Stimulated activated CD8-positive, alpha-beta memory T cell treated with anti-CD3 and anti-CD28 coated beads, Interleukin-15, amount 100 ng/mL, for 4 hours (primary cell): ENCODE measurements around the gene WWOX.

ENCODE experiments used
- DNase-seq, 2 donors: peaks; one replicate each; pipeline ENCODE4 v3.0.0-alpha.2; 2020; ENCODE audit warnings: low read depth in 2 of 2

The WWOX gene

GRCh38 chr16:78352184-78352583, 252.7 kb downstream of the WWOX start:
- DNase-seq: no peak

DNA sequence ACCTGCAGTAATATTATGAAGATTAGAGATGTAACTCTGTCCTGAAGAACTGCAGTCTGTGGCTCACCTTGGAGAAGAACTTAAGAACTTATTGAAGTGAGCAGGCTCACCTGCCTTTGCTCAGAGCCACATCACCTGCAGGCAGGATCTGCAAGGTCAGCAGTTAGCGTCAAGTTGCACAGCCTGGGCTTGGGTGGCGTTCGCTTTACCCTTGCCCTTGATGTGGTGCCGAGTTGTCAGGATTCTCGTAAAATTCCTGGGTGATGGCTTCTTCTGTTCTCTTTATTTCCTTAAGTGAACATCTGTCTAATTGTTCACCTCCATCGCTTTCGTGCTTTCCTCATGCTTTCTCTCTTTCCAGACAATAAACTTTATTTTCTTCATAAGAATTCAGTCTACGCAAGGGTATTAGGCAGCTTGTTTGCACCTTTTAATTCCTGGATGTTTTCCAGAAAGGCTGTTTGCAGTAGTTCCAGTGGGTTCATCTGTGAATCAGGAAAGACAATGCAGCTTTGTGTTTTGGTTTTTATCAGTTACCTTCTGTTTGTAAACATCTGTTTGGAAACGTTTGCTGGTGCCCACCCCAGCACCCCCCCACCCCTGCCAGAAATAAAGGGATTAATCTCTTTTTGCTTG, 254.3 kb downstream of the WWOX start:
- no peak for DNase-seq

DNA sequence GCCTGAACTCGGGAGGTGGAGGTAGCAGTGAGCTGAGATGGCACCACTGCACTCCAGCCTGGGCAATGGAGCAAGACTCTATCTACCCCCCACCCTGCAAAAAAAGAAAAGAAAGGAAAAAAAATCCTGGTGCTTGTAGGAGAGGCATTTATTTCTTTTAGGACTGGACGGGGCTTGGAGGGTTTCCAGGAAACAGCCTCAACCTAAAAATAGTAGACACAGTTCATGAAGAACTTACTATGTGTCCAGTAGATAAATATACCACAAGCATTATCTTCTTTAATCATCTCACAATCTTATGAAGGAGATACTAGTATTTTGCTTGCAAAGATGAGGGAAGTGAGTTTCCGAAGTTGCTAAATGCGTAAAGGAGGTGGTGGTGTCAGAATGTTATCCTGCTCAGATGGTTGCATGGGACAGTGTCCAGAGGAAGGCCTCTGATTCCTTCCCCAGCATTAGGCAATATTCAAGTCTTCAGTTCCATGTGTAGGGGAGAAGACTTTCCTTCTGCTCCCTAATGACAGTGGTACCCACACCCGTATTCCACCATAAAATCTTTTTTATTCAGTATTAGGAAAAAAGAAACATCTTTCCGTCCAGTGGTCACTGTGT, 263.2 kb downstream of the WWOX start:
- DNase-seq: no peak

DNA sequence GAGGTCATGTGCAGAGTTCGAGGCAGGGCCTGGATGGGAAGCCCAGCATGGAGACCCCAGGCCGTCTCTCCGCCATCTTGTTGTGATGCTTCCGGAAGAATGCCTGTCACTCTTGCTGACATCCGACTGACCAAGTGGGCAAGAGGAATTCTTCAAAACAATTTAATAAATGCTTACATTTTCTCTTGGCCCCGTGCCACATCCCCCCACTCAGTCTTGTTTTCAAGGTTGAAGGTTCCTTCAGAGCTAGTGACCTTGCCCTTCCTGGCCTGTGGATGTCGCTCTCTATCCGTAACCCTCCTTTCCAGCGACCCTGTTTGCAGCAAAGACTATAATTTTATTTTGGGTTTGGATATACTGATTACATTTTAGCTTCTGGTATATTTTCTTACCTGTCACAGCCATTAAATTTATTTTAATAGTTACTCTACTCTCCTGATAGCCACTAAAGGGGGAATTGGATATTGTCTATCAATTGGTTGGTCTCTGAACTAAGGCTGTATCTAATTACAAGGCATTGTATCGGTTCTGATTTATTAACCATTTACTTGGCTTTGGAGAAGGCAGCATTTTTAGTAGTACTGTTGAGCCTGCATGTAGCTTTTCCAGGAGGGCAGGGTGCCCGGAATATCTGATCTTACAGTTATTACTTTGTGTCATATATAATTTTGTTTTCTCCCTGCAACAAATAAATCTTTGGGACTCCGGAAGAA, 264.5 kb downstream of the WWOX start:
- no peak for DNase-seq

GRCh38 chr16:78364556-78364880, 265.1 kb downstream of the WWOX start:
- no peak for DNase-seq

- no peak for DNase-seq
Measured at GRCh38 chr16:78365366-78365765, 265.9 kb downstream of the WWOX start.

GRCh38 chr16:78368121-78369102, 269.0 kb downstream of the WWOX start:
- no peak for DNase-seq

DNA sequence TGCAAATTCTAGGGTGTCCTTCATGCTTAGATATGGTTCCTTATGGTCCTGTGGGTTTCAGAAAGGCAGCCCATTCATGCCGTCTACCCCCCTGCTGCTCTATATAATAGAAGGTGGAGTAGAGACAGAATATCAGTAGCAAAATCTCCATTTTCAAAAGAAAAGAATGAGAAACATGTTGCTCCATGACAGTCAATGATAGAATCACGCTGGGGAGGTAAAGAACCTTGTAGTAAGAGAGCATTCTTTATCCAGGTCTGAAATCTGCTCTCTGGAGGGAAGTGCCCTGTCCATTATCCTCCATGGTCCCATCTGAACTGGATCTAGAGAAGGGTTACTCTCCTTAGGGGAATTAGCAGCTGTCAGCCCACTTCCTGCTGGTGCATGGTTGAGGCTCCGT, 272.8 kb downstream of the WWOX start:
- DNase-seq: no peak

- DNase-seq: no peak
Measured at GRCh38 chr16:78375055-78375679, 275.7 kb downstream of the WWOX start.

DNA sequence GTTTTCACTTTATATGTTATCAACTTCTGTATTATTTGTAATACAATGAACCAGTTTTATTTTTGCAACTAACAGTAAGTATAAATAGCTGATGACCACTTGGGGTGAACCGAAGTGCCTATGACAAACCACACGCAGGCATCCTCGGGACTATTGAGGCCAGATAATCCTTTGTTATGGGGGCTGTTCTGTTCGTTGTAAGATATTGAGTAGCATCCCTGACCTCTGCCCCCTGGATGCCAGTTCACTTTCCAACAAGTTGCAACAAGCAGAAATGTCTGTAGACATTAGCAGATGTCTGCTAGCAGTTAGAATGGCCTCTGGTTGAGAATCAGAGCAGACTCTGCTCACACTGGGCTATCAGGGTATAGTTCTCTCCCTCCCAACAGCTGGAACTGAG, 277.0 kb downstream of the WWOX start:
- no peak for DNase-seq

DNA sequence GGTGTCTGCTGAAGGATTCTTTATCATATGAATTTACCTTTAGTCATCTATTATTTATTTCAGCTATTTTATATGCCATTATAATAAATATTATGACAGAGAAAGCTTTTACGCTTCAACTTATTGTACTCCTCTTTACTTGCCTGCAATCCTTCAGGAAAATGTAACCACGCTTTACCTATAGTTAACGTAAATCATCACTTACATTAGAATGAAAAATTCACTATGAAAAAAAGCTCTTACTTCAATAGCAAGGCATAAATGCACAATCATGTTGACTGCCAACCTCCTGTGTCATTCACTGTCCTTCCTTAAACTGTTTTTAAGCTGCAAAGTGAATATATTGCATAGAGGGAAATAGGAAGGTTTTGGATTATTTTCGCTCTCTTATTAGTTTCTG, 277.9 kb downstream of the WWOX start:
- no peak for DNase-seq

DNA sequence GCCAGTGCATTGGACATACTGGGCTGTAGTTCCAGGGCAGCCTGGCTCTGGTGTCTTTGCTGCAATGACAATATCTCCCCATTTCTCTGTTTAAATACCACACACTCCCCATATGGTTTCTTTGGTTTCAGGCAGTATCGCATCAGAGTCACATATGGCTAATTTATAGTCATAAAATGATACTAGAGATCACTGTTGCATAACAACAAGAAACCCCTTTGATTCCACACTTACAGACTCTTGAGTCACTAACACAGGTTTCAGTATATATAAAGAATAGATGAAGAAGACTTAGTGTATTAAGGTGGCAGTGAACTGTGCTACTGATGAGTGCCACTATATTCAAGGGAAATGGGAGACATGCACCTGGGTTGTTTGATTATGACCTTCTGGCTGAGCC, 281.6 kb downstream of the WWOX start:
- no peak for DNase-seq

GRCh38 chr16:78383118-78383517, 283.7 kb downstream of the WWOX start:
- no peak for DNase-seq

DNA sequence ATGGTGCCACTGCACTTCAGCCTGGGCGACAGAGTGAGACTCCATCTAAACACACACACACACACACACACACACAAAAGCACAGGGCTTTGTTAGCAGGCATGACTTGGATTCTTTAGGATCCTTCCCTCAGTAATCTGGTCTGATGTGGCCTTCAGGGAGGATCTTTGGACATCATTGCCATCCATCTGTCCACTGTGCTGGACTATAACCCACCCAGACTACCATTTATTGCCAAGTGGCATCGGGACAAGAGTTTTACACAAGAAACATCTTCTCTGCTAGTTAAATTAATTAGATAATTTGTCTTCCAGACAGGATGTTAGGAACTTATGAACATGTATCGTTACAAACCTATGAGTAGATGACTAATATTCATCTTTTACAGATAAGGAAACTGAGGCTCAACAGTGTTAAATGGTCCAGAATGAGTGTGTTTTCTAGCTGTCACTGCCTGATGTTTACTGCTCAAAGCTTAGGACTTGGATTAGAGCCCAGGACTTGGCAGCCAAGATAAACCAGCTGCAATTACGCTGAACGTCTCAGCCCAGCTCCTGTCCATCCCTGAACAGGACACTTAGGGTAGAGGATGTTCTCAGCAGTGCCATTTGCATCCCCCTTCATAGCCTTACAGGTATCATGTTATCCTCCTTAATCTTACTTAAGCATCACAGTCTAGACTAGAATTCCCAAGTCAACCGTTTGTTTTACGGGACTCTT, 285.8 kb downstream of the WWOX start:
- no peak for DNase-seq

DNA sequence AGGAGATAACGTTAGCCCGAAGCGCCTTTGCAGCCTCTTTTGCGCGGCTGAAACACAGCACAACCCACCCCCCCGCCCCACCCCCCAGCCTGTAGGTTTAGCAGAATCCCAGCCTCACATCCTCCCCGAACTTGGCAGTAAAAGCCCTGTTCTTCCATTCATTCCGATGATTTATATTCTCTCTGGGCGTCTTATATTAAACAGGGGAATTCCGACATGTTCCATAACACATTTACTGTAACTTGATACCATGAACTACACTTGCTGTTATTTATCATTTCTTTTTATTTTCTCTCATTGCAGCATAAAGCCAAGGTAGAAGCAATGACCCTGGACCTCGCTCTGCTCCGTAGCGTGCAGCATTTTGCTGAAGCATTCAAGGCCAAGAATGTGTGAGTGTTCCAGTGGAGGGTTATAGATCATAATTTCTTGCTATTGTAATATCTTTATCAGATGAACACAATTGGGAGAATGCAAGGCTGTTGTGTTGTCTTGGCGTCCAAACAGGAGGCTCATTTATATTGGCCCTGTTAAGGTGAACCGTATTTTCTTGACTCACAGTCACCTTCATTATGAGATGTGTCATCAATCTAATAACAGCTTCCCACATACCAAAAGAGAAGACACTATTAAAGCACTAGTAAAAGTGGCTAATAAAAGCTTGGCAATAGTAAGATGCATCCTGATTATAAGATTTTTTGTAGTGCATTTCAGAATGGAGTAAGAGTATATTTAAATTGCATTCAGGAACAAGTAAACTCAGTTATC, 287.3 kb downstream of the WWOX start:
- no peak for DNase-seq

- no peak for DNase-seq
Measured at GRCh38 chr16:78389009-78389498, 289.6 kb downstream of the WWOX start.

DNA sequence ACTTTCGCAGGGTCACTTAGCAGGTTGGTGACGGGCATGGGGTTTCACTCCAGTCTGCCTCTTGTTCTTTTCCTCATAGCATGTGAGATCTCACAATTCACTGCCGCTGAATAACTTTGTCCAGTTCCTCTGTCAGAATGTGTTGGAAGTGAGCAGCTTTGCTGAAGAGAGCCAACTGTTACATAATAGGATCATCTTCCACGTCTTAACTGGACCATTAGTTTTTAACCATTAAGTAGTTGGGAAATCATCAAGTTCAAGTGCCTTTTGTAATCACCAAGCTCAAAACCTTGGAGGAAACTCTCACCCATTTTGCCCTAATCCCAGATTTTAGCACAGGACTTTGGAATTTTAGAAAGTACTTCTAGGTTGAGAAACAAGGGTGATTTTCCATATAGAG, 290.6 kb downstream of the WWOX start:
- DNase-seq: no peak

GRCh38 chr16:78390508-78391324, 291.3 kb downstream of the WWOX start:
- no peak for DNase-seq

DNA sequence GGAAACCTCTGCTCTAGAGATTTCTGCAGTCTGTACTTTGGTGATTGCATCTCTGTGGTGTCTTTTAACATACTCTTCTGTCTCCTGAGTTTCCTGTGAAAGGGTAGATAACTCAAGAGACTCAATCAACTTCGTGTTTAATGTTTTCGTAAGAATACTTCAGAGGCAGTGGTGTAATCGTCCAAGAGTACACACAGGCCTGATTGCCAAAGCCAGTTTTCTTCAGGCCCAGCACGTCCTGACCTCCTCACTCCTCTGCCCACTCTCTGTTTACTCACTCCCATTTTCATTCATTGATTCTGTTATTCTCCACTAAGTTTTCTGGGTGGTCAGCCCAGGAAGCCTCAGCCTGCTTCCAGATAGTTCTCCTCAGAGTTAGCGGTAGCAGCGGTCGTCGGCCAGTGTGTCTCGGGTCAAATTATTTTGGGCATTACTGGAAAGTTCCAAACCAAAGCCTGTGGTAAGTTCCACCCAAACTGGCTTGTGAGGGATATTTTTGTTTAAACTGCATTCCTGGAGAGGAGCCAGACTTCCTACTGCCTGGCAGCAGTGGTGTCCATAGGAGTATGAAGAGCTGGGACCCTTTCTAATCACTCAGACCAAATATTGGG, 293.2 kb downstream of the WWOX start:
- no peak for DNase-seq
